ENCODE data around the gene CCDC141.

- no peak for TF ChIP-seq CEBPB (IDR thresholded peaks at IDR 0.05; ENCODE audit: low read depth)
- no peak for TF ChIP-seq ZBTB33 (IDR thresholded peaks at IDR 0.05; ENCODE audit: extremely low read depth, insufficient replicate concordance, low read length)
- TF ChIP-seq POLR2AphosphoS5 (IDR thresholded peaks at IDR 0.05; ENCODE audit: low read depth, low read length), result no peak
- TF ChIP-seq ZNF274 (IDR thresholded peaks at IDR 0.05; ENCODE audit: low read depth, low read length), result no peak
- no peak for TF ChIP-seq EZH2 (IDR thresholded peaks at IDR 0.05)
- no peak for TF ChIP-seq SP1 (IDR thresholded peaks at IDR 0.05; ENCODE audit: low read depth)
Measured at GRCh38 chr2:178927173-178927572, 122.8 kb downstream of the CCDC141 start.

All from HCT116 (cell line).